T47D (cell line): ENCODE results near the gene CDK11A.

Experiments used
- DNase-seq, 2 experiments: peaks; one replicate each; pipeline versions ENCODE4 v3.0.0 to v3.0.0-alpha.2; 2011 to 2012; ENCODE audit warnings: low read depth in 1 of 2, low spot score in 1 of 2
- JUND ChIP-seq: IDR thresholded peaks from 2 replicates; pipeline ENCODE4 v1.6.1; 2012; ENCODE audit warnings: low read depth
- in situ Hi-C: cut with HindIII; loops from 2 replicates; pipeline ENCODE4 v1.10.0; 2016; ENCODE audit warnings: low sequenced_read_pairs, low pct_unique_long_range_greater_than_20kb

CDK11A gene

GRCh38 chr1:1759456-1760344 lies 35.5 kb upstream of the CDK11A start:
- DNase-seq = no peak
- TF ChIP-seq JUND = no peak
- in situ Hi-C loops = no loop called here

GRCh38 chr1:1758692-1759455 lies 34.7 kb upstream of the CDK11A start:
- peak; percentile 65 to 90 for DNase-seq
- no peak for TF ChIP-seq JUND
- in situ Hi-C loops = no loop called here

- no peak for TF ChIP-seq JUND
- no peak for DNase-seq
- in situ Hi-C loops = no loop called here
Measured at GRCh38 chr1:1758059-1758621, 34.0 kb upstream of the CDK11A start.

- TF ChIP-seq JUND = no peak
- no peak for DNase-seq
- in situ Hi-C loops = no loop called here
Measured at GRCh38 chr1:1757422-1758058, 33.4 kb upstream of the CDK11A start.

GRCh38 chr1:1756661-1757421 lies 32.7 kb upstream of the CDK11A start:
- DNase-seq = no peak
- no peak for TF ChIP-seq JUND
- in situ Hi-C loops = no loop called here

- in situ Hi-C loops = no loop called here
- no peak for TF ChIP-seq JUND
- DNase-seq = no peak
Measured at GRCh38 chr1:1755852-1756251, 31.7 kb upstream of the CDK11A start.

- in situ Hi-C loops = no loop called here
- DNase-seq = no peak
- no peak for TF ChIP-seq JUND
Measured at GRCh38 chr1:1755426-1755825, 31.3 kb upstream of the CDK11A start.

- DNase-seq = no peak
- in situ Hi-C loops = no loop called here
- TF ChIP-seq JUND = no peak
Measured at GRCh38 chr1:1754051-1754815, 30.1 kb upstream of the CDK11A start.

- no peak for TF ChIP-seq JUND
- no peak for DNase-seq
- in situ Hi-C loops = no loop called here
Measured at GRCh38 chr1:1753607-1754005, 29.4 kb upstream of the CDK11A start.

- in situ Hi-C loops = no loop called here
- no peak for TF ChIP-seq JUND
- DNase-seq = no peak
Measured at GRCh38 chr1:1752636-1753606, 28.8 kb upstream of the CDK11A start.
